Measurements from ENCODE around the gene RNF182. TPM values are rescaled to one million over a fixed set of nuclear protein-coding genes. Genes with fewer than 3 reads are reported as not detected.

The RNF182 gene
- total and polyA plus RNA-seq, 9 of the 15 experiments (the other 6 are each of a cell fraction or from before 2014, with no cell fraction given): 12.8 to 22.8 (median 17.5) TPM

GRCh38 chr6:13978102-13978640 is 53.4 kb downstream of the RNF182 start:
- no peak overlapping the region for H3K4me3 ChIP-seq
- peaks cover 8 to 35% of the 10 kb centered on the region in 2 experiments for H3K4me1 ChIP-seq (replicated peaks in 1 of 2; ENCODE audit: control insufficient read depth in 2 of 2, insufficient read depth in 2 of 2, low read length in 2 of 2)
- no peak overlapping the region for H3K9ac ChIP-seq (ENCODE audit: insufficient read depth in 1 of 2, low read depth in 2 of 2, low read length in 2 of 2)
- H3K27me3 ChIP-seq (ENCODE audit: control insufficient read depth in 2 of 2, insufficient read depth in 2 of 2, low read length in 2 of 2): no peaks in the 10 kb centered on the region
- no peaks in the 10 kb centered on the region for H4K20me1 ChIP-seq (replicated peaks; ENCODE audit: control insufficient read depth, insufficient read depth, low read length)
- no peaks in the 10 kb centered on the region for H3K9me1 ChIP-seq (ENCODE audit: control insufficient read depth, insufficient read depth, low read length)
- peaks cover 7% of the 10 kb centered on the region; the same call in 2 of the 3 replicates for H3K79me2 ChIP-seq (ENCODE audit: control insufficient read depth, insufficient read depth, low read length)
- 90% methylated on average over 6 of the region's 6 CpGs for WGBS (ENCODE audit: insufficient coverage, low coverage, missing lambda C conversion rate)
- H3K36me3 ChIP-seq (ENCODE audit: control insufficient read depth, insufficient read depth, low read length): peaks cover 37% of the 10 kb centered on the region
- H3K9me3 ChIP-seq (replicated peaks; ENCODE audit: control insufficient read depth, insufficient read depth, low read depth, low read length): peaks cover 16% of the 10 kb centered on the region
- no TSS peak for BruUV-seq (replicated peaks)
- CTCF ChIA-PET (ENCODE audit: low intra/inter-chr PET ratio): no interaction called here
- FAIRE-seq (no peak), ATAC-seq (no peak), DNase-seq (ENCODE audit: extremely low read depth in 1 of 4, low spot score in 3 of 4) (no peak)
- POLR2A ChIA-PET: no interaction called here
- intact Hi-C loops (cut with micrococcal nuclease): no loop called here
- peak overlapping the region; percentile 9; the same call in 1 of the 3 replicates for H3K27ac ChIP-seq (ENCODE audit: extremely low read depth, low read depth, low read length)
- H2AFZ ChIP-seq (ENCODE audit: low read depth, low read length): no peak overlapping the region
- no peak overlapping the region for H3K4me2 ChIP-seq (ENCODE audit: insufficient read depth, low read length)
- in situ Hi-C loops (cut with MboI): no loop called here
- TF ChIP-seq SP1 (CRISPR knock-in tag; IDR thresholded peaks at IDR 0.05): no peak
- no peak for TF ChIP-seq ZNF518B (CRISPR knock-in tag; IDR thresholded peaks at IDR 0.05)
- no peak for TF ChIP-seq PHTF2 (CRISPR knock-in tag; IDR thresholded peaks at IDR 0.05)
- peak; percentile 90 for TF ChIP-seq WHSC1 (IDR thresholded peaks at IDR 0.05; ENCODE audit: low read length)
- TF ChIP-seq ZNF586 (CRISPR knock-in tag; conservative IDR thresholded peaks at IDR 0.05): no peak
- TF ChIP-seq, protein P1, sequence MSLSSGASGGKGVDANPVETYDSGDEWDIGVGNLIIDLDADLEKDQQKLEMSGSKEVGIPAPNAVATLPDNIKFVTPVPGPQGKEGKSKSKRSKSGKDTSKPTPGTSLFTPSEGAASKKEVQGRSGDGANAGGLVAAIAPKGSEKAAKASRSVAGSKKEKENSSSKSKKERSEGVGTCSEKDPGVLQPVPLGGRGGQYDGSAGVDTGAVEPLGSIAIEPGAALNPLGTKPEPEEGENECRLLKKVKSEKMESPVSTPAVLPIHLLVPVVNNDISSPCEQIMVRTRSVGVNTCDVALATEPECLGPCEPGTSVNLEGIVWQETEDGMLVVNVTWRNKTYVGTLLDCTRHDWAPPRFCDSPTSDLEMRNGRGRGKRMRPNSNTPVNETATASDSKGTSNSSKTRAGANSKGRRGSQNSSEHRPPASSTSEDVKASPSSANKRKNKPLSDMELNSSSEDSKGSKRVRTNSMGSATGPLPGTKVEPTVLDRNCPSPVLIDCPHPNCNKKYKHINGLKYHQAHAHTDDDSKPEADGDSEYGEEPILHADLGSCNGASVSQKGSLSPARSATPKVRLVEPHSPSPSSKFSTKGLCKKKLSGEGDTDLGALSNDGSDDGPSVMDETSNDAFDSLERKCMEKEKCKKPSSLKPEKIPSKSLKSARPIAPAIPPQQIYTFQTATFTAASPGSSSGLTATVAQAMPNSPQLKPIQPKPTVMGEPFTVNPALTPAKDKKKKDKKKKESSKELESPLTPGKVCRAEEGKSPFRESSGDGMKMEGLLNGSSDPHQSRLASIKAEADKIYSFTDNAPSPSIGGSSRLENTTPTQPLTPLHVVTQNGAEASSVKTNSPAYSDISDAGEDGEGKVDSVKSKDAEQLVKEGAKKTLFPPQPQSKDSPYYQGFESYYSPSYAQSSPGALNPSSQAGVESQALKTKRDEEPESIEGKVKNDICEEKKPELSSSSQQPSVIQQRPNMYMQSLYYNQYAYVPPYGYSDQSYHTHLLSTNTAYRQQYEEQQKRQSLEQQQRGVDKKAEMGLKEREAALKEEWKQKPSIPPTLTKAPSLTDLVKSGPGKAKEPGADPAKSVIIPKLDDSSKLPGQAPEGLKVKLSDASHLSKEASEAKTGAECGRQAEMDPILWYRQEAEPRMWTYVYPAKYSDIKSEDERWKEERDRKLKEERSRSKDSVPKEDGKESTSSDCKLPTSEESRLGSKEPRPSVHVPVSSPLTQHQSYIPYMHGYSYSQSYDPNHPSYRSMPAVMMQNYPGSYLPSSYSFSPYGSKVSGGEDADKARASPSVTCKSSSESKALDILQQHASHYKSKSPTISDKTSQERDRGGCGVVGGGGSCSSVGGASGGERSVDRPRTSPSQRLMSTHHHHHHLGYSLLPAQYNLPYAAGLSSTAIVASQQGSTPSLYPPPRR (CRISPR knock-in tag; IDR thresholded peaks at IDR 0.05; ENCODE audit: borderline replicate concordance): no peak
- TF ChIP-seq ZBED1 (IDR thresholded peaks at IDR 0.05): no peak
- TF ChIP-seq ZNF133 (CRISPR knock-in tag; IDR thresholded peaks at IDR 0.05): no peak
- TF ChIP-seq POU5F1 (IDR thresholded peaks at IDR 0.05; ENCODE audit: borderline replicate concordance, low read depth, low read length, partially characterized antibody): no peak
- no peak for TF ChIP-seq ZNF140 (CRISPR knock-in tag; IDR thresholded peaks at IDR 0.05)
- no peak for TF ChIP-seq NR2C1 (IDR thresholded peaks at IDR 0.05)
- TF ChIP-seq NR2C1 (tag; IDR thresholded peaks at IDR 0.05): 0 out of 2 replicates have a peak, but pooled peaks have one; percentile 14
- no peak for TF ChIP-seq ZNF146 (CRISPR knock-in tag; IDR thresholded peaks at IDR 0.05; ENCODE audit: unreplicated experiment)
- no peak for TF ChIP-seq ZNF77 (CRISPR knock-in tag; IDR thresholded peaks at IDR 0.05)
- TF ChIP-seq ZNF695 (CRISPR knock-in tag; IDR thresholded peaks at IDR 0.05): no peak
- TF ChIP-seq GABPB1 (CRISPR knock-in tag; IDR thresholded peaks at IDR 0.05): no peak
- no peak for TF ChIP-seq RBBP5 (IDR thresholded peaks at IDR 0.05; ENCODE audit: borderline replicate concordance, insufficient read depth, low read length, poor library complexity, severe bottlenecking)
